Activated CD4-positive, CD25-positive, alpha-beta regulatory T cell treated with anti-CD3 and anti-CD28 coated beads, Interleukin-2, amount 50 U/mL, for 16 hours (primary cell): ENCODE results near the gene SNRK.

Experiments
- DNase-seq: peaks from one replicate; pipeline ENCODE4 v3.0.0-alpha.2; 2020; ENCODE audit warnings: low read depth, low spot score

Gene SNRK

GRCh38 chr3:43286115-43286840 is at the start of gene SNRK:
SNRK (plus strand) TSS chr3:43286540; CDS start chr3:43303204, 16,664 bp downstream.
- peak; percentile 81 for DNase-seq

- DNase-seq: no peak
These were observed 47.5 kb upstream of the SNRK start for GRCh38 chr3:43238801-43239200.

GRCh38 chr3:43239755-43240154 is 46.6 kb upstream of the SNRK start:
- no peak for DNase-seq

GRCh38 chr3:43243590-43244587 is 42.5 kb upstream of the SNRK start:
- no peak for DNase-seq

- DNase-seq: no peak
These were observed 41.6 kb upstream of the SNRK start for GRCh38 chr3:43244694-43245093.

GRCh38 chr3:43246976-43247375 is 39.4 kb upstream of the SNRK start:
- DNase-seq: no peak

GRCh38 chr3:43247561-43248184 is 38.7 kb upstream of the SNRK start:
- DNase-seq: no peak

- no peak for DNase-seq
These were observed 38.2 kb upstream of the SNRK start for GRCh38 chr3:43248185-43248583.

GRCh38 chr3:43248973-43249372 is 37.4 kb upstream of the SNRK start:
- no peak for DNase-seq

- no peak for DNase-seq
These were observed 36.9 kb upstream of the SNRK start for GRCh38 chr3:43249405-43249804.

GRCh38 chr3:43253294-43253693 is 33.0 kb upstream of the SNRK start:
- no peak for DNase-seq

- no peak for DNase-seq
These were observed 32.2 kb upstream of the SNRK start for GRCh38 chr3:43254125-43254524.

GRCh38 chr3:43255662-43256061 is 30.7 kb upstream of the SNRK start:
- no peak for DNase-seq

- no peak for DNase-seq
These were observed 29.5 kb upstream of the SNRK start for GRCh38 chr3:43256714-43257461.

- DNase-seq: no peak
These were observed 28.5 kb upstream of the SNRK start for GRCh38 chr3:43257850-43258249.

GRCh38 chr3:43259626-43260025 is 26.7 kb upstream of the SNRK start:
- no peak for DNase-seq

GRCh38 chr3:43260412-43260811 is 25.9 kb upstream of the SNRK start:
- no peak for DNase-seq

- no peak for DNase-seq
These were observed 24.1 kb upstream of the SNRK start for GRCh38 chr3:43262194-43262593.

- no peak for DNase-seq
These were observed 19.9 kb upstream of the SNRK start for GRCh38 chr3:43266451-43266850.

GRCh38 chr3:43266995-43267394 is 19.3 kb upstream of the SNRK start:
- no peak for DNase-seq

GRCh38 chr3:43268636-43269035 is 17.7 kb upstream of the SNRK start:
- no peak for DNase-seq
